ENCODE data around the gene OPCML.

OPCML gene

GRCh38 chr11:132987936-132988335 lies 544.4 kb downstream of the OPCML start:
- DNase-seq (ENCODE audit: low read depth in 2 of 2): no peak

GRCh38 chr11:132983641-132983978 lies 548.7 kb downstream of the OPCML start:
- DNase-seq (ENCODE audit: low read depth in 2 of 2): no peak

- DNase-seq (ENCODE audit: low read depth in 2 of 2): no peak
These were observed 549.3 kb downstream of the OPCML start for GRCh38 chr11:132982772-132983640.

- DNase-seq (ENCODE audit: low read depth in 2 of 2): no peak
These were observed 551.0 kb downstream of the OPCML start for GRCh38 chr11:132981131-132981956.

- DNase-seq (ENCODE audit: low read depth in 2 of 2): no peak
These were observed 551.6 kb downstream of the OPCML start for GRCh38 chr11:132980670-132981069.

- no peak for DNase-seq (ENCODE audit: low read depth in 2 of 2)
These were observed 554.6 kb downstream of the OPCML start for GRCh38 chr11:132977746-132978145.

- no peak for DNase-seq (ENCODE audit: low read depth in 2 of 2)
These were observed 555.1 kb downstream of the OPCML start for GRCh38 chr11:132977241-132977640.

GRCh38 chr11:132976115-132976514 lies 556.2 kb downstream of the OPCML start:
- no peak for DNase-seq (ENCODE audit: low read depth in 2 of 2)

- no peak for DNase-seq (ENCODE audit: low read depth in 2 of 2)
These were observed 558.6 kb downstream of the OPCML start for GRCh38 chr11:132973686-132974085.

- no peak for DNase-seq (ENCODE audit: low read depth in 2 of 2)
These were observed 559.7 kb downstream of the OPCML start for GRCh38 chr11:132972565-132972964.

- no peak for DNase-seq (ENCODE audit: low read depth in 2 of 2)
These were observed 561.0 kb downstream of the OPCML start for GRCh38 chr11:132971351-132971750.

- no peak for DNase-seq (ENCODE audit: low read depth in 2 of 2)
These were observed 562.4 kb downstream of the OPCML start for GRCh38 chr11:132969892-132970291.

- DNase-seq (ENCODE audit: low read depth in 2 of 2): no peak
These were observed 570.3 kb downstream of the OPCML start for GRCh38 chr11:132962041-132962440.

- DNase-seq (ENCODE audit: low read depth in 2 of 2): no peak
These were observed 570.8 kb downstream of the OPCML start for GRCh38 chr11:132961453-132961852.

- no peak for DNase-seq (ENCODE audit: low read depth in 2 of 2)
These were observed 571.8 kb downstream of the OPCML start for GRCh38 chr11:132960273-132961078.

GRCh38 chr11:132959693-132960092 lies 572.6 kb downstream of the OPCML start:
- DNase-seq (ENCODE audit: low read depth in 2 of 2): no peak

- no peak for DNase-seq (ENCODE audit: low read depth in 2 of 2)
These were observed 574.4 kb downstream of the OPCML start for GRCh38 chr11:132957881-132958280.

GRCh38 chr11:132948252-132948651 lies 584.0 kb downstream of the OPCML start:
- DNase-seq (ENCODE audit: low read depth in 2 of 2): no peak

- no peak for DNase-seq (ENCODE audit: low read depth in 2 of 2)
These were observed 587.7 kb downstream of the OPCML start for GRCh38 chr11:132944569-132944944.

GRCh38 chr11:132943706-132944568 lies 588.4 kb downstream of the OPCML start:
- DNase-seq (ENCODE audit: low read depth in 2 of 2): no peak

GRCh38 chr11:132943357-132943705 lies 589.0 kb downstream of the OPCML start:
- no peak for DNase-seq (ENCODE audit: low read depth in 2 of 2)

Data from stimulated activated CD4-positive, alpha-beta T cell treated with anti-CD3 and anti-CD28 coated beads, Interleukin-15, amount 100 ng/mL, for 48 hours (primary cell).